K562 (cell line): ENCODE measurements around the gene CXCL1. TPM values are rescaled to one million over a fixed set of nuclear protein-coding genes. Genes with fewer than 3 reads are reported as not detected.

ENCODE experiments used
- AFF4 ChIP-seq: sonication (generic); formaldehyde crosslinking; IDR thresholded peaks from 2 replicates; pipeline ENCODE4 v1.8.0; 2023; ENCODE audit warnings: mild to moderate bottlenecking, missing genetic modification reagents
- CEBPZ ChIP-seq: fragments of 150-350 bp; IDR thresholded peaks from 2 replicates; pipeline ENCODE4 v1.6.1; 2014; ENCODE audit warnings: low read depth, mild to moderate bottlenecking, low read length, borderline replicate concordance
- E2F5 ChIP-seq: sonication (generic); formaldehyde crosslinking; IDR thresholded peaks from 2 replicates; pipeline ENCODE4 v1.8.0; 2022; ENCODE audit warnings: mild to moderate bottlenecking, missing genetic modification reagents
- FOXK2 ChIP-seq, 2 experiments: fragments of 450-650 bp; IDR thresholded peaks in 1 of 2; conservative IDR thresholded peaks in 1 of 2; 2 replicates each; pipeline ENCODE4 v1.6.1; 2016; ENCODE audit warnings: low read depth in 2 of 2, mild to moderate bottlenecking in 1 of 2
- FOXP1 ChIP-seq: sonication (generic); formaldehyde crosslinking; IDR thresholded peaks from 2 replicates; pipeline ENCODE4 v1.8.0; 2022; ENCODE audit warnings: mild to moderate bottlenecking, missing genetic modification reagents
- HDGF ChIP-seq: fragments of 450-650 bp; IDR thresholded peaks from 2 replicates; pipeline ENCODE4 v1.6.1; 2016
- NBN ChIP-seq: fragments of 450-650 bp; IDR thresholded peaks from 2 replicates; pipeline ENCODE4 v1.6.1; 2016; ENCODE audit warnings: low read depth, mild to moderate bottlenecking
- PCBP1 ChIP-seq: fragments of 200-400 bp; formaldehyde crosslinking; IDR thresholded peaks from 2 replicates; pipeline ENCODE4 v1.6.1; 2018; ENCODE audit warnings: mild to moderate bottlenecking, low read depth, low read length; ENCODE audit not compliant: poor library complexity, severe bottlenecking
- PHF8 ChIP-seq: fragments of 200-600 bp; sonication (generic); IDR thresholded peaks from 2 replicates; pipeline ENCODE4 v1.6.1; 2012; ENCODE audit warnings: mixed run types, mild to moderate bottlenecking, inconsistent platforms, low read length, moderate library complexity, borderline replicate concordance
- PRDM10 ChIP-seq: fragments of 450-650 bp; IDR thresholded peaks from 2 replicates; pipeline ENCODE4 v1.6.1; 2018; ENCODE audit not compliant: partially characterized antibody
- TCF3 ChIP-seq: sonication (generic); formaldehyde crosslinking; IDR thresholded peaks from 2 replicates; pipeline ENCODE4 v1.4.0; 2020; ENCODE audit warnings: mild to moderate bottlenecking, missing genetic modification reagents
- TEAD4 ChIP-seq, 2 experiments: sonication (generic) in 1 of 2; formaldehyde crosslinking in 1 of 2; IDR thresholded peaks; 2 replicates each; pipeline versions ENCODE4 v1.6.1 to v1.8.0; 2012 to 2022; ENCODE audit warnings: borderline replicate concordance in 1 of 2, inconsistent platforms in 1 of 2, low read length in 1 of 2, mild to moderate bottlenecking in 1 of 2, missing genetic modification reagents in 1 of 2
- ZNF311 ChIP-seq: fragments of 250-450 bp; sonication (Bioruptor Pico); IDR thresholded peaks from 2 replicates; pipeline ENCODE4 v1.4.0; 2020; ENCODE audit warnings: mild to moderate bottlenecking, moderate library complexity
- polyA plus RNA-seq, 8 experiments: library from polyadenylated mRNA; depleted of rRNA in 4 of 8; stranded (reverse) in 5 of 8; unstranded in 3 of 8; fragments of >200 nt; fragmentation: Nextera tagmentation in 2 of 8; fragmentation: Illumina TruSeq in 1 of 8; extraction: Ambion mirVana in 2 of 8; extraction: Trizol in 1 of 8; gene quantifications; 2 replicates each; pipeline versions ENCODE4 v1.2.1 to v1.2.3, GENCODE V29; 2011 to 2014; ENCODE audit warnings: inconsistent platforms in 1 of 8, missing spikeins in 1 of 8
- total RNA-seq, 7 experiments: library from RNA; depleted of rRNA in 6 of 7; stranded (reverse); fragments of >200 nt in 6 of 7; fragmentation: Illumina TruSeq in 2 of 7; extraction: Trizol in 2 of 7; gene quantifications; 2 replicates each; pipeline versions ENCODE4 v1.2.1 to v1.2.3, GENCODE V29; 2011 to 2021; ENCODE audit warnings: low replicate concordance in 1 of 7

Gene CXCL1
- total and polyA plus RNA-seq, 9 of the 15 experiments (the other 6 are each of a cell fraction or from before 2014, with no cell fraction given), result 0.07 to 2.2 (median 0.32) TPM; not detected in 3

- TF ChIP-seq AFF4 (CRISPR knock-in tag) (0 out of 2 replicates have a peak, but pooled peaks have one; percentile 14), TCF3 (CRISPR knock-in tag) (0 out of 2 replicates have a peak, but pooled peaks have one; percentile 6), HDGF (0 out of 2 replicates have a peak, but pooled peaks have one; percentile 19), FOXP1 (CRISPR knock-in tag) (no peak), PRDM10 (no peak), E2F5 (no peak), PHF8 (0 out of 2 replicates have a peak, but pooled peaks have one; percentile 8), PCBP1 (no peak), CEBPZ (no peak), FOXK2 (conservative IDR thresholded peaks at IDR 0.05 in 1 of 2, IDR thresholded peaks at IDR 0.05 in 1 of 2; ENCODE audit: low read depth in 2 of 2) (peak; percentile 68 to 75; a peak in 3 of 4 replicates), NBN (no peak), TEAD4 (IDR thresholded peaks at IDR 0.05; ENCODE audit: low read length) (0 out of 2 replicates have a peak, but pooled peaks have one; percentile 5), TEAD4 (CRISPR knock-in tag; IDR thresholded peaks at IDR 0.05; ENCODE audit: borderline replicate concordance) (no peak), ZNF311 (CRISPR knock-in tag) (no peak)
- TF ChIP-seq, all 486 proteins: peak for 11
Measured at GRCh38 chr4:73868206-73869129, 725 bp upstream of the CXCL1 start (continued).
